CD4-positive, alpha-beta T cell treated with Interferon alpha-2 for 1 hour (primary cell): ENCODE results near the gene CEACAM20.
"Not testable (repeated sequence)": the region's sequence is repeated elsewhere in the genome, so short reads cannot be mapped to it uniquely, and the experiment has no call there.

ENCODE experiments used
- DNase-seq, 2 donors: peaks; one replicate each; pipeline ENCODE4 v3.0.0-alpha.2; 2020 to 2022

The CEACAM20 gene

GRCh38 chr19:44529536-44529935, at the start of gene CEACAM20:
CEACAM20 (minus strand) TSS chr19:44529675; CDS start chr19:44529509, 166 bp downstream.
- no peak for DNase-seq

DNA sequence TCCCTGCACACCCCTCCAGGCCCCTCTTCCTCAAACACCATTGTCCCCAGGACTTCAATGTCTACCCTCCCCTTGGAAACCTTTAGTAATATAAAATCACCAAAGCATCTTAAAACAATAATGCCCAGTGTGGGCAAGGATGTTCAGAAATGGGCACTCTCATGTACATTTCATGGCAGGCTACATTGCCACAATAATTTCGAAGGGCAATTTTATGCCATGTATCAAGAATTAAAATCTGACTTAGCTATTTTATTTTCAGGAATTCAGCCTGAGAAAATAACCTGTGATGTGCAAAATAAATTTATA, 48.0 kb upstream of the CEACAM20 start:
- no peak for DNase-seq

DNA sequence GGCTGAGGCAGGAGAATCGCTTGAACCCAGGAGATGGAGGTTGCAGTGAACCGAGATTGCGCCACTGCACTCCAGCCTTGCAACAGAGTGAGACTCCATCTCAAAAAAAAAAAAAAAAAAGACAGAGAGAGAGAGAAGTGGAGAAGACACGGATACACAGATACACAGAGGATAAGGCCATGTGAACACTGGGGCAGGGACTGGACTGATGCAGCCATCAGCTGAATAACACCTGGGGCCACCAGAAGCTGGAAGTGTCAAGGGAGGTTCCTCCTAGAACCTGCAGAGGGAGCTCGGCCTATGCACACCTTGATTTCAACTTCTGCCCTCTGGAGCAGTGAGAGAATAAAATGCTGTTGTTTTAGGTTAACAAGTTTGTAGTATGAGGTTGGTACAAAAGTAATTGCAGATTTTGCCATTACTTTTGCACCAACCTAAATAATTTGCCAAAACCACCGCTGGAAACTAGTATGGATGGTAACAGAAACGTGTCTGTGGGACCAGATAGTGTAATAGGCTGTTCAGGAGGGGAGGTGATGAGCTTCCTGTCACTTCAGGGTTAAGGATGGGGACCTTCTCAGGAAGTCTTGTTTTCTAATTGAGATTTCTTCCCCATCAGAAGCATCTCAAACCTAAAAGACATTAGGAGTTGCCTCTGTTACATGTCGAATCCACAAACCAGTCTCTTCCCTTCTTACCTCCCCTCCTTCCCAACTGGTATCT, 47.5 kb upstream of the CEACAM20 start:
- DNase-seq = peak; percentile 9 to 14

GRCh38 chr19:44575116-44575700, 45.7 kb upstream of the CEACAM20 start:
- DNase-seq = no peak

GRCh38 chr19:44574186-44574950, 44.9 kb upstream of the CEACAM20 start:
- no peak for DNase-seq

GRCh38 chr19:44573627-44574026, 44.2 kb upstream of the CEACAM20 start:
- no peak for DNase-seq

- no peak for DNase-seq
These were observed 43.7 kb upstream of the CEACAM20 start for GRCh38 chr19:44573183-44573582.

DNA sequence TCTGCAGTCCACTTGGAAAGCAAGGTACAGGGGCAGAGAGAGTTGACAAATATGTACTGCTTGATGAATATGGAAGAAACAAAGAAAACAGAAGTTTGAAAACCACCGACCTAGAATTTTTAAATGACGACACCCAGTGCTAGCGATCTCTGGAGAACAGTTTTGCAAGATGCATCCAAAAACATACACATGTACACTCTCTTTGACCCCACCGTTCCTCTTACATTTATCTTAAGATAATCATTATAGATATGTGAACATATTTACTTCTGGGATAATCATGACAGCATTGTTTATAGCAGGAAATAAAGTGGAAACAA, 43.1 kb upstream of the CEACAM20 start:
- no peak for DNase-seq

GRCh38 chr19:44571830-44572580, 42.5 kb upstream of the CEACAM20 start:
- DNase-seq = no peak

DNA sequence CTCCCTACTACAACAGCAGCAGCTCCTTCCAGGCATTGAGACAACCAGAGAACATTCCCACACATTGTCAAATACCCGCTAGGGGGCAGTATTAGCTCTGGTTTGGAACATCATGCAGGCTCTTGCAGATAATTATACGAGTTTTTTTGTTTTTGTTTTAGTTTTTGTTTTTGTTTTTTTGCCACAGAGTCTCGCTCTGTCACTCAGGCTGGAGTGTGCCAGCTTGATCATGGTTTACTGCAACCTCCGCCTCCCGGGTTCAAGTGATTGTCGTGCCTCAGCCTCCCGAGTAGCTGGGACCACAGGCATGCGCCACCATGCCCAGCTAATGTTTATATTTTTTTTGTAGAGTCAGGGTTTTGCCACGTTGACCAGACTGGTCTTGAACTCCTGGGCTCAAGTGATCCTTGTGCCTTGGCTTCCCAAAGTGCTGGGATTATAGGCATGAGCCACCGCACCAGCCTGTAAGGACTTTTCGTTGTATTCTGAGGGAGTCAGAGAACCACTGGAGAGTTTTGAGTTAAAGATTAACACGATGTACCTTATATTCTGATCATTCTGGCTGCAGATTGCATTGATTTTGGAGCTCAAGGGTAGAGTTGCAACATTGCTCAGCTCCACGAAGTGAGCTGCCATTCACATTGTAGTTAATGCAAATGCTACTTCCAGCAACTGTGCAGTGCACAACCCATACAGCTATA, 41.7 kb upstream of the CEACAM20 start:
- DNase-seq = peak; percentile 46 to 57

DNA sequence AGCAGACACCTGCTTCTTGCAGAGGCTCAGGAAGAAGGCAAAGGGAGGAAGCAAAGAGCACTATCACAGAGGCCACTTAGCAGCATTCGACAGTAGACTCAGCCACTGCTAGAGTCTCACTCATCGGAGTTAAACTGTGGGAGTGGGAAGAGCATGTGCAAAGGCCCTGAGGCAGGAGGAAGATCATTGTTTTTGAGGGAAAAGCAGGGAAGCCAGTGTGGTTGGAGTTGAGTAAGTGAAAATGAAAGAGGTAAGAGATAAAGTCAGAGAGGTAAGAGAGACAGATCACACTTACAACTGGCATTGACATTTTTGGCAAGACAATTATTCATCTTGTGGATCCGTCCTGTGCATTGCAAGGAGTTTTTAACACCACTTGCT, 41.1 kb upstream of the CEACAM20 start:
- no peak for DNase-seq

DNA sequence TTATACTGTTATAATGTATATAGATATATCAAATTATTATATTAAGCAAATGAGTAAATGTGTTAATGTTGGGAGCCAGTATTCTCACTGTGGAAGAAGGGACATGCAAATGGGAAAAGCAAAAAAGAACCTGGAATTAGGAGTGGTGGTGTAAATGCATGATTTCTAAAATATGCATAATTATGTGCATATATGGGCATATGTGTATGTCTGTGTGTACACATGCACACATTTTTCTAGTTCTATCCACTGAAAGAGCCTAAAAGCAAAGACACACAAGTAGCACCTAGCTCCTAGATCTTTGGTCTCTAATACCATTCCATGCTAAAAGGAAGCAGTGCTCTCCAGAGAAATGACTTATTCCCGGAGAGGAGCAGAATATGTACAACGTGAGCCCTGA, 38.3 kb upstream of the CEACAM20 start:
- no peak for DNase-seq

GRCh38 chr19:44566984-44567383, 37.5 kb upstream of the CEACAM20 start:
- no peak for DNase-seq

DNA sequence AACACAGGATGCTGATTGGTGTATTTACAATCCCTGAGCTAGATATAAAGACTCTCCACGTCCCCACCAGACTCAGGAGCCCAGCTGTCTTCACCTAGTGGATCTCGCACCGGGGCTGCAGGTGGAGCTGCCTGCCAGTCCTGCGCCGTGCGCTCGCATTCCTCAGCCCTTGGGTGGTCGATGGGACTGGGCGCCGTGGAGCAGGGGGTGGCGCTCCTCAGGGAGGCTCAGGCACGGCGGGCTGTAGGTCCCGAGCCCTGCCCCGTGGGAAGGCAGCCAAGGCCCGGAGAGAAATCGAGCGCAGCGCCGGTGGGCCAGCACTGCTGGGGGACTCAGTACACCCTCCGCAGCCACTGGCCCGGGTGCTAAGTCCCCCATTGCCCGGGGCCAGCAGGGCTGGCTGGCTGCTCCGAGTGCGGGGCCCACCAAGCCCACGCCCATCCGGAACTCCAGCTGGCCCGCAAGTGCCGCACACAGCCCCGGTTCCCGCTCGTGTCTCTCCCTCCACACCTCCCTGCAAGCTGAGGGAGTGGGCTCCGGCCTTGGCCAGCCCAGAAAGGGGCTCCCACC, 33.7 kb upstream of the CEACAM20 start:
- not testable (repeated sequence) for DNase-seq

GRCh38 chr19:44557933-44558332, 28.5 kb upstream of the CEACAM20 start:
- DNase-seq = no peak

DNA sequence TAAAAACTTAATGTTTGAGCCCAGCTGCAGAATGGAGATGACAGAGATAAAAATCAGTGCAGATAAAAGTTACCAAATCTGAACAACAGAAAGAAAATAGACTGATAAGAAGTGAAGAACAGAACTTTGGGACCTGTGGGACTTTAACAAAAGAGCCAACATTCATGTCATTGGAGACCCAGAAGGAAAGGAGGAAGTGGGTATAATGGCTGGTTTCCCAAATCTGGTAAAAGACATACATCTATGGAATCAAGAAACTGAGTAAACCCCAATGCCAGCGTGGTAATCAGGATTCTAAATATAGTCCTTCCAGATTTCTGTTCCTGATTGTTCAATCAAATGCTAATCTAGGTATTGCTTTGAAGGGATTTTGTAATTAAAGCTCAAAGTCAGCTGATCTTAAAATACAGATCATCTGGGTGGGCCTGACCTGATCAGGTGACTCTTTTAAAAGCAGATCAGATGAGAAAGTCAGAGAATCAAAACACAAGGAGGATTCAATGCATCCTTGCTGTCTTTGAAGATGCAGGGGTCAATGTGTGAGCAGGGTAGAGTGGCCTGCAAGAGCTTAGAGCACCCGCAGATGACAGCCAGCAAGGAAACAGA, 25.3 kb upstream of the CEACAM20 start:
- no peak for DNase-seq

GRCh38 chr19:44553478-44554171, 24.1 kb upstream of the CEACAM20 start:
- DNase-seq = no peak

- peak; percentile 9 to 10 for DNase-seq
These were observed 22.8 kb upstream of the CEACAM20 start for GRCh38 chr19:44552324-44552723.

- DNase-seq = no peak
These were observed 22.4 kb upstream of the CEACAM20 start for GRCh38 chr19:44551850-44552249.

DNA sequence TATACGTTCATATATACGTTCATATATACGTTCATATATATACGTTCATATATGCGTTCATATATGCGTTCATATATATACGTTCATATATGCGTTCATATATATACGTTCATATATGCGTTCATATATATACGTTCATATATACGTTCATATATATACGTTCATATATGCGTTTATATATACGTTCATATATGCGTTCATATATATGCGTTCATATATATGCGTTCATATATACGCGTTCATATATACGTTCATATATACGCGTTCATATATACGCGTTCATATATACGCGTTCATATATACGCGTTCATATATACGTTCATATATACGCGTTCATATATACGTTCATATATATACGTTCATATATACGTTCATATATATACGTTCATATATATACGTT, 21.5 kb upstream of the CEACAM20 start:
- DNase-seq = not testable (repeated sequence)

GRCh38 chr19:44549507-44549906, 20.0 kb upstream of the CEACAM20 start:
- no peak for DNase-seq

DNA sequence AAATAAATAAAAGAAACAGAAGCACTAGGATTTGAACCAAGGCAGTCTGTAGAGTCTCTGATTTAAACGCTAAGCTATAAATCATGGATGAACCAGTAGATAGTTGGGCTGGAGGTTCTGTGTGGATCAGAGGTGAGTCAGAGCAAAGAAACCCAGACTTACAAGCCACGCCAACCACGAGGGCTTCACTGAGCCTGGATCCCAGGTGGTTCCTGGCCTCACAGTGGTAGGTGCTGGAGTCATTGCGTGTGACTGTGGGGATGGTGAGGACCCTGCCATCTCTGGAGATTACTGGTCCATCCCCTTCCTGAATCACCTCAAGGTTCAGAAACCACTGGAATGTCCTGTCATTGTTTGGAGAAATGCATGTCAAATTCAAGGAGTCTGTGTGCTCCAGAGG, 19.3 kb upstream of the CEACAM20 start:
- no peak for DNase-seq
